Uterus (tissue), 4 donors: Measurements from ENCODE around the gene GASK1A. TPM values are rescaled to one million over a fixed set of nuclear protein-coding genes. Genes with fewer than 3 reads are reported as not detected.

ENCODE experiments used
- DNase-seq, 2 donors: peaks; one replicate each; pipeline ENCODE4 v3.0.0-alpha.2; 2019 to 2020
- H3K27ac ChIP-seq, 2 donors: fragments of 200-600 bp; sonication (generic); 1 replicate in 1 of 2; 2 replicates in 1 of 2; pipeline ENCODE4 v1.5.1; 2016 to 2018
- H3K27me3 ChIP-seq, 2 donors: fragments of 200-600 bp; sonication (generic); one replicate each; pipeline ENCODE4 v1.5.1; 2018 to 2019; ENCODE audit warnings: control low read depth in 1 of 2
- H3K36me3 ChIP-seq, 2 donors: fragments of 200-600 bp; sonication (generic); one replicate each; pipeline ENCODE4 v1.5.1; 2019; ENCODE audit warnings: control low read depth in 1 of 2
- H3K4me1 ChIP-seq, 2 donors: fragments of 200-600 bp; sonication (generic); one replicate each; pipeline ENCODE4 v1.5.1; 2018 to 2019; ENCODE audit warnings: control low read depth in 1 of 2
- H3K4me3 ChIP-seq, 2 donors: fragments of 200-600 bp; sonication (generic); 1 replicate in 1 of 2; 2 replicates in 1 of 2; pipeline ENCODE4 v1.5.1; 2018 to 2019; ENCODE audit warnings: mild to moderate bottlenecking in 1 of 2
- H3K9me3 ChIP-seq, 2 donors: fragments of 200-600 bp; sonication (generic); one replicate each; pipeline ENCODE4 v1.5.1; 2019; ENCODE audit warnings: control low read depth in 1 of 2
- POLR2A ChIP-seq, 2 donors: fragments of 450-650 bp; IDR thresholded peaks; one replicate each; pipeline ENCODE4 v1.6.1; 2016; ENCODE audit warnings: antibody characterized with exemption in 2 of 2, mild to moderate bottlenecking in 1 of 2, moderate library complexity in 1 of 2
- intact Hi-C: fragments of 100-400 bp; cut with DNase I; formaldehyde crosslinking; loops from one replicate; pipeline ENCODE4 v1.15.1; 2023; ENCODE audit warnings: low total_unique reads
- total RNA-seq, 4 donors: library from RNA; depleted of rRNA in 3 of 4; stranded (reverse); fragments of >200 nt in 3 of 4; gene quantifications; one replicate each; pipeline versions ENCODE4 v1.1.0 to v1.2.4, GENCODE V29; 2014 to 2023
- TF ChIP-seq, protein P1 (sequence below), 4 experiments: fragments of 200-600 bp in 2 of 4; fragments of 450-650 bp in 2 of 4; sonication (generic) in 2 of 4; IDR thresholded peaks; one replicate each; pipeline ENCODE4 v1.5.1; 2016 to 2019; ENCODE audit warnings: antibody characterized with exemption in 4 of 4, mild to moderate bottlenecking in 2 of 4, moderate library complexity in 1 of 4
- donor health status: DM: yes; HTN: yes; CAD: no.

GASK1A gene
- total RNA-seq, 4 donors from 2014 or later = 26.3 to 65.8 (median 48.0) TPM

DNA sequence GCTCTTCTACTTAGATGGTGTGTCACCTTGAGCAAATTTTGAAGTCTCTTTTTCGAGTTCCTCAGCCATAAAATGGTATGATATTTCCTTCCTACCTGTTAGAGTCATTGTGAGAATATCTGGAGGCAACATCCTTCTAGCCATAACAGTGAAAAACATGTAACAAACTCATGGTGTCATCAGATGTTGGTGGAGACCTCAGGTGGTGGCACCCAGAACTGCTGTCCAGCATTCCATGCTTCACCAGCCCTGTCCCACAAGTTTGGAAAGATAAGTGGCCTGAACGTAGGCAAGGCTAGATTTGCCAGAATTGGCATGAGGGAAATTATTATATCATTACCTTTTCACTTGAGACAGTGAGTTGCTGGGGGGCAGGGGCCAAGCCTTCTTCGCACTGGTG is 30.4 kb downstream of the GASK1A start:
- TF ChIP-seq POLR2A (IDR thresholded peaks at IDR 0.05) = no peak
- TF ChIP-seq, protein P1, sequence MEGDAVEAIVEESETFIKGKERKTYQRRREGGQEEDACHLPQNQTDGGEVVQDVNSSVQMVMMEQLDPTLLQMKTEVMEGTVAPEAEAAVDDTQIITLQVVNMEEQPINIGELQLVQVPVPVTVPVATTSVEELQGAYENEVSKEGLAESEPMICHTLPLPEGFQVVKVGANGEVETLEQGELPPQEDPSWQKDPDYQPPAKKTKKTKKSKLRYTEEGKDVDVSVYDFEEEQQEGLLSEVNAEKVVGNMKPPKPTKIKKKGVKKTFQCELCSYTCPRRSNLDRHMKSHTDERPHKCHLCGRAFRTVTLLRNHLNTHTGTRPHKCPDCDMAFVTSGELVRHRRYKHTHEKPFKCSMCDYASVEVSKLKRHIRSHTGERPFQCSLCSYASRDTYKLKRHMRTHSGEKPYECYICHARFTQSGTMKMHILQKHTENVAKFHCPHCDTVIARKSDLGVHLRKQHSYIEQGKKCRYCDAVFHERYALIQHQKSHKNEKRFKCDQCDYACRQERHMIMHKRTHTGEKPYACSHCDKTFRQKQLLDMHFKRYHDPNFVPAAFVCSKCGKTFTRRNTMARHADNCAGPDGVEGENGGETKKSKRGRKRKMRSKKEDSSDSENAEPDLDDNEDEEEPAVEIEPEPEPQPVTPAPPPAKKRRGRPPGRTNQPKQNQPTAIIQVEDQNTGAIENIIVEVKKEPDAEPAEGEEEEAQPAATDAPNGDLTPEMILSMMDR (IDR thresholded peaks at IDR 0.05) = no peak
- H3K27me3 ChIP-seq = no peaks in the 10 kb centered on the region
- H3K9me3 ChIP-seq = no peaks in the 10 kb centered on the region
- intact Hi-C loops = no loop called here
- DNase-seq = no peak
- H3K4me1 ChIP-seq = no peaks in the 10 kb centered on the region
- H3K36me3 ChIP-seq = no peaks in the 10 kb centered on the region
- no peak overlapping the region for H3K4me3 ChIP-seq
- no peak overlapping the region for H3K27ac ChIP-seq

DNA sequence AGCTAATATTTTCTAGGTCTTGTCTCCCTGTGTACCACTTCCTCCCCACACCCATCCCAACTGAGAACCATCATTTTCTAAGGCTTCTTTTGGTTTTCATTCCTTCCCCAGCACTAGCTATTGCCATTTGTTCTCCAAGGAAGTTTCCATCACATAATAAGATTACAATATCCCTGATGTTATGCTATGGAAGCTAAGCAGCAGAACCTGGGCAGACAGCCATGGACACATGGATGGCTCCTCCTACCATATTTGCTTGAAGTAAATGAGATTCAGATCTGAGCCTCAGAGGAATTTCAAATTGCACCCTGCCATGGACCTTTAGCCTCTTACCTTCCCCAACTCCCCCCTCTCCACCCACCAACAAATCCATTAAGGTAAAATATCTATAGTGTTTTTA is 31.5 kb downstream of the GASK1A start:
- Histone ChIP-seq H3K9me3 (no peaks in the 10 kb centered on the region), H3K27ac (no peak overlapping the region), H3K36me3 (no peaks in the 10 kb centered on the region), H3K4me1 (no peaks in the 10 kb centered on the region), H3K27me3 (no peaks in the 10 kb centered on the region), H3K4me3 (no peak overlapping the region)
- intact Hi-C loops = no loop called here
- no peak for TF ChIP-seq POLR2A (IDR thresholded peaks at IDR 0.05)
- TF ChIP-seq, protein P1 (IDR thresholded peaks at IDR 0.05) = no peak
- DNase-seq = no peak

DNA sequence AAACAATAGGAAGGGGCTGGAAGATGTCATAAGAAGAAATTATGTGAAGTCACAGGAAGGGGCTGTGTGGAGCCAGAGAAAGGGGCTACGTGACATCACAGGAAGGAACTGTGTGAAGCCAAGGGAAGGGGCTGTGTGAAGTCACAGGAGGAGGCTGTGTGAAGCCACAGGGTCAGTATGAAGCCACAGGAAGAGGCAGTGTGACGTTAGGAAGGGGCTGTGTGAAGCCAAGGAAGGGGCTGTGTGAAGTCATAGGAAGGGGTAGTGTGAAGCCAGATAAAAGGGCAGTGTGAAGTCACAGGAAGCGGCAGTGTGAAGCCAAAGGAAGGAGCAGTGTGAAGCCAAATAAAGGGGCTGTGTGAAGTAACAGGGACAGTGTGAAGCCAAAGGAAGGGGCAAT is 32.5 kb downstream of the GASK1A start:
- no peak for TF ChIP-seq POLR2A (IDR thresholded peaks at IDR 0.05)
- TF ChIP-seq, protein P1 (IDR thresholded peaks at IDR 0.05) = no peak
- H3K4me1 ChIP-seq = no peaks in the 10 kb centered on the region

DNA sequence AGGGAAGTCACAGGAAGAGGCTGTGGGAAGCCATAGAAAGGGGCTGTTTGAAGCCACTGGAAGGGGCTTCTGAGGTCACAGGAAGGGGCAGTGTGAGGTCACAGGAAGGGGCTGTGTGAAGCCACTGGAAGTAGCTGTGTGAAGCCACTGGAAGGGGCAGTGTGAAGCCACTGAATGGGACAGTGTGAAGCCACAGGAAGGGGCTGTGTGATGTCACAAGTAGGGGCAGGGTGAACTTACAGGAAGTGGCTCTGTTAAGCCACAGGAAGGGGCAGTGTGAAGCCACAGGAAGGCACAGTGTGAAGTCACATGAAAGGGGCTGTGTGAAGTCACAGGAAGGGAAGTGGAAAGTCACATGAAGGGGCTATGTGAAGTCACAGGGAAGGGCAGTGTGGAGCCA is 33.1 kb downstream of the GASK1A start:
- intact Hi-C loops = no loop called here

More for the DNA sequence above, 32.5 kb downstream of the GASK1A start:
- intact Hi-C loops = no loop called here
- no peaks in the 10 kb centered on the region for H3K27me3 ChIP-seq
- no peaks in the 10 kb centered on the region for H3K9me3 ChIP-seq
- H3K27ac ChIP-seq = no peak overlapping the region
- no peak overlapping the region for H3K4me3 ChIP-seq
- H3K36me3 ChIP-seq = no peaks in the 10 kb centered on the region
- no peak for DNase-seq

DNA sequence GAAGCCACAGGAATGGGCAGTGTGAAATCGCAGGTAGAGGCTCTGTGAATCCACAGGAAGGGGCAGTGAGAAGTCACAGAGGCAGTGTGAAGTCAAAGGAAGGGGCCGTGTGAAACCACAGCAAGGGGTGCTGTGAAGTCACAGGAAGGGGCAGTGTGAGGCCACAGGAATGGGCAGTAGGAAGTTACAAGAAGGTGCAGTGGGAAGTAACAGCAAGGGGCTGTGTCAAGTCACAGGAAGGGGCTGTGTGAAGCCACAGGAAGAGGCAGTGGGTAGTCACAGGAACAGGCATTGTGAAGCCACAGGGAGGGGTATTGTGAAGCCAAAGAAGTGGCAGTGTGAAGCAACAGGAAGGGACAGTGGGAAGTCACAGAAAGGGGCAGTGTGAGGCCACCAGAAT is 34.1 kb downstream of the GASK1A start:
- Histone ChIP-seq H3K4me1 (no peaks in the 10 kb centered on the region), H3K27me3 (no peaks in the 10 kb centered on the region), H3K4me3 (no peak overlapping the region), H3K27ac (no peak overlapping the region), H3K36me3 (no peaks in the 10 kb centered on the region), H3K9me3 (no peaks in the 10 kb centered on the region)
- no peak for TF ChIP-seq POLR2A (IDR thresholded peaks at IDR 0.05)
- TF ChIP-seq, protein P1 (IDR thresholded peaks at IDR 0.05) = no peak
- intact Hi-C loops = no loop called here
- no peak for DNase-seq

More for the DNA sequence above, 33.1 kb downstream of the GASK1A start:
- H3K27me3 ChIP-seq = no peaks in the 10 kb centered on the region
- DNase-seq = no peak
- no peaks in the 10 kb centered on the region for H3K4me1 ChIP-seq
- no peaks in the 10 kb centered on the region for H3K36me3 ChIP-seq
- no peaks in the 10 kb centered on the region for H3K9me3 ChIP-seq
- no peak overlapping the region for H3K27ac ChIP-seq
- H3K4me3 ChIP-seq = no peak overlapping the region
- TF ChIP-seq, protein P1 (IDR thresholded peaks at IDR 0.05) = no peak
- no peak for TF ChIP-seq POLR2A (IDR thresholded peaks at IDR 0.05)
